IPS-NIHi7 (cell line): ENCODE results near the gene DHRSX.
"Not testable (repeated sequence)": the region's sequence is repeated elsewhere in the genome, so short reads cannot be mapped to it uniquely, and the experiment has no call there.

Source experiments
- DNase-seq: peaks from one replicate; pipeline ENCODE4 v3.0.0; 2012; ENCODE audit warnings: mixed read lengths; ENCODE audit errors: extremely low spot score

Gene DHRSX

DNA sequence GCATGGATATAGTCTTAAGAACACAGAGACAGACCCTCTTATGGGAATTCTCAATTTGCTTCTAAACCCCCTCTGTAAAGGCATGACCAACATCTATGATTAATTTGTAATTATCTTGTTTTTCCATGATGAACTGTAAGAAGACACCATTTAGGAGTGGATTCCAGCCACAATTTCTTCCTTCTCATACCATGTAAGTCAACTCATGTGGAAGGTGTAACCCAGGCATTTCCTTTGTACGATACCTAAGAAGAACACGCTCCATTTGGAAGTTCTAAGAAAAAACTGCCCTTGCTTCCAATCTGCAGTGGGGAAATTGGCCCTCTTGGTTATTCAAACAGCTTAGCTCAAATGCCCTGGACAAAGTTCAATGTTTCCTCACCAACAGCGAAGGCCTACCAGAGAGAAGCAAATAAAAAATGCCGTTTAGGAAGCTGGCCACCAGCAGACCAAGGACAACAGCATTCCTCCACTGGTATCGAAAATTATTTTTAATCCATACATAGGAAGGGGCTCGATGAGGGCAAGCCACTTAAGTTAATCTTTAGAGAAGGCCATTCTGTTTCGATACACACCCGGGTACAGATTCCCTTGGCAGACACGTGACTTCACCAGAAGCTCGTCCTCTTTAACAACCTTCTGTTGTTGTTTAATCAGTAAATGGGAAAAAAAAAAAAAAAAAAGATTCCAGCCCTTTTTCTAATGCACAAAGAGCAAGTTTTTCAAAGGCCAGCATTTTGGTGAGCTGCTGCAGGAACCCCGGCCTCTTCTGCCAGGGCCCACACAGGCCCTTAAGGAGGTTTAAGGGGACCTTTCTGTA lies 2.6 kb downstream of the DHRSX start:
- DNase-seq, result no peak

DNA sequence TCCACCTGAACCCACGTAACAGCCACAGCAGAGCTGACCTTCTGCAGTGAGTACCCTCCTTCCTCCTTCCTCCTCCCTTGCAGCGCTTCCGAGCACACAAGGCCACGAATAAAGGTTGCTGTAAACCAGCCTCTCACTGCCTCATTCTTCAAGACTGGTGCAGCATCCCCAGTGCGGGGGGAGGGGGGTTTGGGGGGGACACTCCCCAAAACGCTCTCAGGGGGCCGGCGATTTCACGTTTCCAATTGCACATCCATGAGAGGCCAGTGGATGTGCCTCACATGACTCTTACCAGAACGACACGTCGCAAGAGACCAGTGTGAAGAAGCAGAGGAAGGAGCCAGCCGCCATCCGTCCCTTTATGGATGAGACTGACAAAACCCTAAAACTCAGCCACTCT lies 5.2 kb downstream of the DHRSX start:
- no peak for DNase-seq

DNA sequence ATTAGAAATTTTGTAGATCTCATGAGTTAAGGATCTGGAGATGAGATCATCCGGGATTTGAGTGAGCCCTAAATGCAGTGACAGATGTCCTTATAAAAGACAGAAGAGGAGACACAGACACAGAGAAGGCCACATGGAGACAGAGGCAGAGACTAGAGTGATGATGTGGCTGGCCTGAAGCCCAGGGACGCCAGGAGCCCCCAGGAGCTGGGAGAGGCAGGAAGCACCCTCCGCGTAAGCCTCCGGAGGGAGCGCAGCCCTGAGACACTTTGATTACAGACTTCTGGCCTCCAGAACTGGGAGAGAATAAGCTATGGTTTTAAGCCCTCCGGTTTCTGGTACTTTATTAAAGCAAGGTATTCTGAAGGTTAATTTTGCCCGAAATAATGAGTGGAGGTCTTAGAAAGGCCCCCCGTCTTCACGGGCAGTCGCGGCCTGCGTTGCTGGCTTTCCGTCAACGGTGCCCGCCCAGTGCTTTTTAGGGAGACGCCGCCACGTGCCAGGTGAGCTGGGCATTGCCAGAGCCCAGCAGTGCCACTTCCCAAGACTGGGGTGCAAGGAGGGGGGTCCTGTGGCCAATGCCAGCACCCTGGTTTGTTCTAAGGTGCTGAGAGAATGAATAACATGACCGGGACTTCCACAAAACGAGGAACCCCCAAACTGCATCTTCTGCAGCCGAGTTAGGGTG lies 8.1 kb downstream of the DHRSX start:
- no peak for DNase-seq

DNA sequence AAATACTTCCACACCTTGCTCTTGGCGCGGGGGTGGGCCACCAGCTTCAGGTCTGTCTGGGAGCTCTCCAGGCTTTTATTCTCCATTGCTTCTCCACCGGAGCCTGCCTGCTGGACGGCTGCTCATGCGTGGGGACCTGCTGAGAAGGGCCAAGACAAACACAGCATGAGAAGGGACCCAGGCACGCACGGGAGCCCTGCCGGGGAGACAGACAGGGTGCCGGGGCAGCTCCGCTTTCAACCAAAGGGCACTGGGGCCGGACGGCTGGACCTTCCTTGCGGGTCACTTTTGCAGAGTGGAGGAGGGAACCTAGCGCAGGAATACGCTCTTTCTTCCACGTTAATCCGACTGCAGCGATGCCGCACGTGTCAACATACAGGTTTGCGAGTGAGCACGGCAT lies 10.1 kb downstream of the DHRSX start:
- DNase-seq, result no peak

DNA sequence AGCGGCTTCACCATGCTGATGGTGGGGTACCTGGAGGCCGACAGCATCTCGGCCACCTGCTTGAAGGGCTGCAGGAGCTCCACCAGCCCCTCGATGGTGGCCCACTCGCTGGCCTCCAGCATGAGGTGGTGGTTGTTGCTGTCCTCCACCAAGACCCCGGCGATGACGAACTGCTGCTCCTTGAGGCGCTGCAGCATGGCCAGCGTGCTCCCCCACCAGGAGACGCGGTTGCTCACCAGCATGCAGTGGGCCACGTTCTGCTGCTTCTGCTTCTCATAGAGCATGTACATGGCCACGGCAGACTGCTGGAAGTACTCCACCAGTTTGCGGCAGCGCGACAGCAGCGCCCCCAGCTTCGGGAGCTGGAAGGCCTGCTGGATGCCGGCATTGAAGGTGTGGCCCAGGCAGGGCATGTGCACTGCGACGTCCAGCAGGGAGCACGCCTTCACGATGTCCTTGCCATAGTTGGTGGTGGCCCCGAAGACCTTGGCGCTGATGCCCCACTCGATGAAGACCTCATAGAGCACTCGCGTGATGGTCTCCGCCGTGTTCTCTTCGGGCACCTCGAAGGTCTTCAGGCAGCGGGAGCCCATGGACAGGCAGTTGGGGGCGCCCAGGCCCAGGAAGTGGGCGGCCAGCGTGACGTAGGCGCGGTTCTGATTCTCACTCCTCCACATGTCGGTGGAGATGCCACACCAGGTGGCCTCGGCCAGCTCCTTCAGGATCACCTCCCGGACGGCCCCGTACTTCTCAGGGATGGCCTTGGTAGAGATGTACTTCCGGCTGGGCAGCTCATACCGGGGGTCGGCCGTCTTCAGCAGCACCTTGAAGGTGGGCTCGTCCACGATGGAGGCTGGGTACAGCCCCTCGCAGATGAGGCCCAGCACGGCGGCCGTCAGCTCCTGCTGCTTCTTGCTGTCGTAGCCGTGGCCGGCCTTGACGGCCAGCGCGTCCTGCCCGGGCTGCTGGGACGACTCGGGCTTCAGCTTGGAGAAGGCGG lies 11.0 kb downstream of the DHRSX start:
- DNase-seq, result no peak

DNA sequence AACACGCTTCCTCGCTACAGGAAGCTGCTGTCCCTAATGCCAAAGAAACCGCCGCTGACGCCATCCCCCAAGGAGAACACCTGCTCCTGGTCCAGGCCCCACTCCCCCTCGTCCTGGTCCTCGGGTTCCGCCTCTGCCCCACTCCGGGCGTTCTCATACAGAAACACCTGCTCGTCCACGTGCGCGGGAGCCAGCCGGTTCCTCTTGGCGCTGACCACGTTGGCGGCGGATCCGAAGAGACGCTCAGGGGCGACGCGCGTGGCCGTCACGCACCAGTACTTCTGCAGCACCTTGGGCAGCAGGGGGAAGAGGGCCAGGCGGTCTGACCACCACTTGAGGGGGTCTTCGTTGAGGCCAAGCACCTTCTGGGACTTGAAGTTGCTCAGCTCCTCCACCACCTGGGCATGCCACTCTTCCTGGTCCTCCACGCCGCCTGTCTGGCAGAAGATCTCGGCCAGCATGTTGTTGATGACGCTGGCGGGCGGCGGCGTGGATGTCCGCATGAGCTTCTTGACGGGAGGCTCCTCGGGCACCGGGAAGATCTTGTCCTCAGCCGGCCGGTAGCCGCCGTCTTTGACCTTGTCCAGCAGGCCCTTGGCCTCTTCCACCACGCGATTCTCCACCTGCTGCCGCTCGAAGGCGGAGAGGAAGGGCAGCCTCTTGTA lies 12.0 kb downstream of the DHRSX start:
- DNase-seq, result no peak

DNA sequence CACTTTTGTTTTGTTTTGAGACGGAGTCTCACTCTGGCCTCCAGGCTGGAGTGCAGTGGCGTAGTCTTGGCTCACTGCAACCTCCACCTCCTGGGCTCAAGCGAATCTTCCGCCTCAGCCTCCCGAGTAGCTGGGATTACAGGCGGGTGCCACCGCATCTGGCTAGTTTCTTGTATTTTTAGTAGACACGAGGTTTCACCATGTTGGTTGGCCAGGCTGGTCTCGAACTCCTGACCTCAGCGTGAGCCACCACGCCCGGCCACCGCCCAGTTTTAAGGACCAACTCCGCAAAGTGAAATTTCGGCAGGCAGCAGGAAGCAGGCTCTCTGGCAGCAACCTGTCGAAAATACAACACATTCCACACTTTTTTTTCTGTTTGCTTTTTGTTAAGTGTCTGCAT lies 13.4 kb downstream of the DHRSX start:
- no peak for DNase-seq

DNA sequence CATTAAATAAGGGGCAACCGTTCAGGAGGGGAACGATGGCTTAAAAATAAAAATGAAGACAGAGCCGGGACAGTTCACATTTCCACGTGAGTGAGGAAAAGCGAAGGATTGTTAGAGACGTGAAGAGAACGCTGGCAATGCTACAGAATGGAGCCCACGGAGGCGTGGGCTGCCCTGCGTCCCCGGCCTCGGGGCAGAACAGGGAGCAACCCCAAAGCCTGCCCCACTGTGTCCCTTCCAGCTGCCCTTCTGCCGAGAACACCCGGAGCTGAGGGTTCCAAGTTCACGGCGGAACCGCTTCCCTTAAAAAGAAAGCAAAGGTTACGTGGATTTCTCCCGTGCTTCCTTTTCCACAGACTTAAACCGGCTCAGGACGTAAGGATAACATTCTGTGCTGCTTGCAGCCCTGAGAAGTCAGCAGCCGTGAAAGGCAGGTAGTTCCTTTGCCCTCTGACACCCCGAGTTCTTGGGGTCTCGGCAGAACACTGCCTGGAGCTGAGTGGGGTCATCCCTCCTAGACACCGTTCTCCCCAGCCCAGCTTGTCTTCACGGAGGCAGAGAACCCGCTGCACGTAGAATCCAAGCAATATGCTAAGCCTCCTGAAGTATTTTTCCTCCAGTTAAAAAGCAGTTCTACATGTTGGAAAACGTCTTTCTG lies 14.2 kb downstream of the DHRSX start:
- DNase-seq, result no peak

DNA sequence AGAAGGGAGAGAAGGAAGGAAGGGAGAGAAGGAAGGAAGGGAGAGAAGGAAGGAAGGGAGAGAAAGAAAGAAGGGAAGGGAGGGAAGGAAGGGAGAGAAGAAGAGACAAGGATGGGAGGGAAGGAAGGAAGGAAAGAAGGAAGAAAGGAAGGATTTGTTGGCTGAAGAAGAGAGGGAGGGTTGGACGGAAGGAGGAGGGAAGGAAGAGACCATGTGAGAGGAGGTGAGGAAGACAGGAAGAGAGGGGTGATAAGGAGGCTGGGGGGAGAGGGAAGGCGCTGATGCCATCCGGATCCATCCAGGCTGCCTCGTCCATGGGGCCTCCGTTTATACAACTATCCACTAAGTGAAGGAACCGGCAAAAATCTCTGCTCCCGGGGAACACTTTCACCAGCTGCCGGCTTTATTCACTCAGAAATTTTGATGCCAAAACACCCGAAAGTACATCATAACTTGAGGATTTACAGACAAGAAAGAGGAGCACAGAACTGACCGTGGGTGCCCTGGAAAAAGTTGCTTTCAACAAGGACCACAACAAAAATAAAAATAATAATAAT lies 14.9 kb downstream of the DHRSX start:
- no peak for DNase-seq

DNA sequence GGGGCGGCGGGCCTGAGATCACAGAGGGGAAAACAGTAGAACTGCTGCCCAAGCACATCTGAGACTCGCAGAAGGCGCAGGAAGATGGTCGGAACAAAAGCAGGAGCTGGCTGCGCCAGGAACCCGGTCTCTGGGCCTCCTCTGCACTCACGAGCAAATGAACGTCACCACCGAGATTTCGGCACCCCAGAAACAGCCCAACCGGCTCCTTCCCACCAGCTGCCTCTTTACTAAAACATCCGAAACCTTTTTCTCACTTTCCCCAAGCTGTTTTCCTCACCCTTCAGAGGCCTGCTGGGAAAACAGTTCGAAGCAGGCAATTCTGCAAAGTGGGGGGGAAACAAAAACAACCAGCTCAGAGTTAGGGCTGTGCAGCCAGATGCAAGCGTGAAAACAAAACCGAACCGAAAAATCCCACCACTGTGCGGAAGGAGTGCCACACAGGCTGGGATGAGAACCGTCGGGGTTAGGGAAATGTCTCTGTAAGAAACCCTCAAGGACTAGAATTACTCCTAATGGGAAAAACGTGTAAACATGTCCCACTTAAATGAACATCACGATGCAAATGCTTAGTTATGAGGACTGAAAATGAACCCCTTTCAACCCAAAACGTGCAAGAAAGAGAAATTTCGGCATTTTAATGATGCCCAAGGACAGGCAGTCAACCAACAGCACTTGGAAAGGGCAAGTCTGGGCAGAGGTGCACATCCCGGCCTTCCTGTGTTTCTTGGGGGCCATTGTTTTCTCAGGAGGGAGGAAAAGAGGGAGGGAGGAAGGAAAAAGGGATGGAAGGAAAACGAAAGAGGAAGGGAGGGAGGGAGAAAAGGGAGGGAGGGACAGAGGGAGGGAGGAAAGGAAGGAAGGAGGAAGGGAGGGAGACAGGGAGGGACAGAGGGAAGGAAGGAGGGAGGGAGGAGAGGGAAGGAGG lies 15.8 kb downstream of the DHRSX start:
- no peak for DNase-seq

DNA sequence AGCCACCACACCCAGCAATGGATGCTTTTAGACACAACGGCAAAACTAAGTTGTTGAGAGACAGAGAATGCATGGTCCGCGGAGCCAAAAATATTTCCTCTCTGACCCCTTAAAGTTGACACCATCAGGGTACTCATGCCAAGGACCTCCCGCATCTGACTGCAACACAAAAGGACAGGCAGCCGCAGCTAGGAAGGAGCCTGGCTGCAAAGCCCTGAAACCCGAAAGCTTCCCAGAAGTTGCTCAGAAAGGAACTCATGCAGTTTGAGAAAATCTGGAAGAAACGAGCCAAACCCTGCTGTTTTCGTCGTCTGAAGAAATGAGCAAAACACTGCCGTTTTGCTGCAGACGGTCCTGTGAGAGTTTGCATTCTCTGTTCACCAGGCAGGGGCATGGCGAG lies 16.5 kb downstream of the DHRSX start:
- DNase-seq, result no peak

DNA sequence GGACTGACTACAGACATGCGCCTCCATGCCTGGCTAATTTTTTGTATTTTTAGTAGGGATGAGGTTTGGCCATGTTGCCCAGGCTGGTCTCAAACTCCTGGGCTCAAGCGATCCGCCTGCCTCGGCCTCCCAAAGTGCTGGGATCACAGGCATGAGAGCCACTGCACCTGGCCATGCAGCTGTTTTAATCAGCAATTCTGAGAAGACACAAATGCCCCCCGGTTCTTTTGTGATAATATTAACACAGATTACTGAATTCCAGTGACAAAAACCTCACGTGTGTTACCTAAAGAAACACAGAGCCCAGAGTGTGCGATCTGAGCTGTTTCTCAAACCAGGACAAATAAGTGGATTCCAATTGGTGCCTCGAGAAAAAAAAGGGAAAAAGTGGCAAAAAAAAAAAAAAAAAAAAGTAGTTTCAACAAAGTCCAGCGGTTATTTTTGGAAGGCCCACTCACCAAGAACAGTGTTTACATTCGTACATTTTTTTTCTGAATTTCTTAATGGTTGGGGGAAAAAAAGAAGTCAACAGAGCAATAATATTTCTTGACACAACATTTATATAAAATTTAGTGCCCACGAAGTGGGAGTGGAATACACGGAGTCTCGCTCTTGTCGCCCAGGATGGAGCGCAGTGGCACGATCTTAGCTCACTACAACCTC lies 17.2 kb downstream of the DHRSX start:
- no peak for DNase-seq

DNA sequence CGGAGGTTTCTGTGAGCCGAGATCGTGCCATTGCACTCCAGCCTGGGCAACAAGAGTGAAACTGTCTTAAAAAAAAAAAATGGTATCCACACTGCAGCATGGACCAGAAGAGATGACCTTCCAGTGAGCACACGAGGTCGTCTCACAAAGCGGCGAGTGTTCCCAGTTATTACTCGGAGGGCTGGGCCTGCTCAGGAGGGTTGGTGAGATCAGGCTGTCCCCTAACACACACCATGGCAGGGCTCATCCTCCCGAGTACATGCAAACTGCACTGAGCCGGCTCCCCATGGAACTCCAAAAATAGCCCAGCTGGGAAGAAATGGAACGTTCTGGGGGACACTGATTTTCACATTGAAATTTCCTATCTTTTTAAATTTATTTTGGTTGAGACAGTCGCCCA lies 19.2 kb downstream of the DHRSX start:
- not testable (repeated sequence) for DNase-seq

DNA sequence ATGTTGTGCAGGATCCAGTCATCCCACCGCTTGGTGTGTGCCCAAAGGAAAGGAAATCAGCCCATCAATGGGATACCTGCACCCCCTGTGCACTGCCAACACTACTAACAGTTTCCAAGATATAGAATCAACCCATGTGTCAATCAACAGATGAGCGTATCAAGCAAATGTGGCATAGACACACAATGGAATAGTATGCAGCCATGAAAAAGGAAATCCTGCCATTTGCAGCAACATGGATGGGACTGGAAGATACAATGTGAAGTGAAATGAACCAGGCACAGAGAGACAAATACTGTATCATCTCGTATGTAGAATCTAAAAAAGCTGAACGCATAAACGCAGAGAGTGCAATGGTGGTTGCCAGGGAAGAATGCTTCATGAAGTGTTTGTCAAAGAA lies 20.8 kb downstream of the DHRSX start:
- not testable (repeated sequence) for DNase-seq

DNA sequence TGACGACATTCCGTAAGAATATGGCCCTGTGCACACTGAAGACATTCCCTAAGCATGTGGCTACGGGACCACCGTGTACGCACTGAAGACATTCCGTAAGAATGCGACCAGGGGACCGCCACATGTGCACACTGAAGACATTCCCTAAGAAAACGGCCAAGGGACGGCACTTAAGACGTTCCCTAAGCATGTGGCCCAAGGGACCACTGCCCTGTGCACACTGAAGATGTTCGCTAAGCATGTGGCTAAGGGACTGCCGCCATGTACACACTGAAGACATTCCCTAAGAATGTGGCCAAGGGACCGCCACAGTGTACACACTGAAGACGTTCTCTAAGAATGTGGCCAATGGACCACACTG lies 21.4 kb downstream of the DHRSX start:
- no peak for DNase-seq

DNA sequence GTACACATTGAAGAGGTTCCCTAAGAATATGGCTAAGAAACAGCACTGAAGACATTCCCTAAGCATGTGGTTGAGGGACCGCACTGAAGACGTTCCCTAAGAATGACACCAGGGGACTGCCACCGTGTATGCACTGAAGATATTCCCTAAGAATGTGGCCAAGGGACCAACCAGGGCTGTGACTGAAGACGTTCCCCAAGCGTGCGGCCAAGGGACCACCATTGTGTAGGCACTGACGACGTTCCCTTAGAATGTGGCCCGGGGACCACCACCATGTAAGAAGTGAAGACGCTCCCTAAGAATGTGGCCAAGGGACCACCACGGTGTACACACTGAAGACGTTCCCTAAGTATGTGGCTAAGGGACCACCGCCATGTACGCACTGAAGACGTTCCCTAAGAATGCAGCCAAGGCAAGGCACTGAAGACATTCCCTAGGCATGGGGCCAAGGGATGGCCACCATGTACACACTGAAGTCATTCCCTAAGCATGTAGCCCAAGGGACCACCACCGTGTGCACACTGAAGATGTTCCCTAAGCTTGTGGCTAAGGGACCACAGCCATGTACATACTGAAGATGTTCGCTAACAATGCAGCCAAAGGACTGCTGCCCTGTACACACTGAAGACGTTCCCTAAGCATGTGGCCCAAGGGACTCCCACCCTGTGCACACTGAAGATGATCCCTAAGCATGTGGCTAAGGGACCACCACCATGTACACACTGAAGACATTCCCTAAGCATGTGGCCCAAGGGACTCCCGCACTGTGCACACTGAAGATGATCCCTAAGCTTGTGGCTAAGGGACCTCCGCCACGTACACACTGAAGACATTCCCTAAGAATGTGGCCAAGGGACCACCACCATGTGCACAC lies 22.0 kb downstream of the DHRSX start:
- DNase-seq, result no peak

DNA sequence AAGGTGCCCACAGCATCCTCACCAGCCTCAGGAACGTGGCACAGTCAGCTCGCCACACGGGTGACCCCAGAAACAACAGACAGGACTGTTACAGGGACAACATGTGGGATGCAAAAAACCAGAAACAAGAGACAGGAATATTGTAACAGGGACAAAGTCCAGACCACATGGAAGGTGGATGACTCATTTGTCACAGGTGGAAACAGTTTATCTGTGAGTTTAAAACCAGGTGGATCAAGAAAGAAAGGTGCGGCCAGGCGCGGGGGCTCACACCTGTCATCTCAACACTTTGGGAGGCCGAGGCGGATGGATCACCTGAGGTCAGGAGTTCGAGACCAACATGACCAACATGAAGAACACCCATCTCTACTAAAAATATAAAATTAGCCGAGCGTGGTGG lies 23.5 kb downstream of the DHRSX start:
- not testable (repeated sequence) for DNase-seq
